A549 (cell line): Measurements from ENCODE around the gene HADHB.

Experiments
- CTCF ChIP-seq: fragments of >200 bp; sonication (Bioruptor Twin); formaldehyde crosslinking; IDR thresholded peaks from 3 replicates; pipeline ENCODE4 v1.5.1; 2016
- FOSL2 ChIP-seq, 2 experiments: fragments of 450-650 bp in 1 of 2; fragments of >200 bp in 1 of 2; sonication (Bioruptor Twin) in 1 of 2; formaldehyde crosslinking; IDR thresholded peaks; 2 replicates each; pipeline versions ENCODE4 v1.5.0 to v1.6.1; 2016 to 2020; ENCODE audit warnings: mild to moderate bottlenecking in 1 of 2, moderate library complexity in 1 of 2
- HMGXB4 ChIP-seq: fragments of 250-450 bp; sonication (Bioruptor Pico); IDR thresholded peaks from 2 replicates; pipeline ENCODE4 v1.5.0; 2021; ENCODE audit warnings: mild to moderate bottlenecking, moderate library complexity, borderline replicate concordance
- MAX ChIP-seq: IDR thresholded peaks from 2 replicates; pipeline ENCODE4 v1.6.1; 2012
- POLR2A ChIP-seq: IDR thresholded peaks from 2 replicates; pipeline ENCODE4 v1.6.1; 2012; ENCODE audit warnings: mild to moderate bottlenecking, low read length

GRCh38 chr2:26243470-26244308 lies 1.1 kb upstream of the HADHB start:
- TF ChIP-seq CTCF (no peak), FOSL2 (IDR thresholded peaks at IDR 0.05) (no peak), FOSL2 (CRISPR knock-in tag; IDR thresholded peaks at IDR 0.05) (no peak), HMGXB4 (CRISPR knock-in tag) (no peak), POLR2A (no peak), MAX (no peak)
